GM19372 (cell line): ENCODE measurements around the gene DAPL1.

ENCODE experiments used
- ATAC-seq: cut with Tn5 transposase; IDR thresholded peaks from one replicate; pipeline ENCODE4 v1.9.1; 2021; ENCODE audit warnings: mild to moderate bottlenecking, low read depth, moderate library complexity; ENCODE audit not compliant: unreplicated experiment

DAPL1 gene, protein sequence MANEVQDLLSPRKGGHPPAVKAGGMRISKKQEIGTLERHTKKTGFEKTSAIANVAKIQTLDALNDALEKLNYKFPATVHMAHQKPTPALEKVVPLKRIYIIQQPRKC

DNA sequence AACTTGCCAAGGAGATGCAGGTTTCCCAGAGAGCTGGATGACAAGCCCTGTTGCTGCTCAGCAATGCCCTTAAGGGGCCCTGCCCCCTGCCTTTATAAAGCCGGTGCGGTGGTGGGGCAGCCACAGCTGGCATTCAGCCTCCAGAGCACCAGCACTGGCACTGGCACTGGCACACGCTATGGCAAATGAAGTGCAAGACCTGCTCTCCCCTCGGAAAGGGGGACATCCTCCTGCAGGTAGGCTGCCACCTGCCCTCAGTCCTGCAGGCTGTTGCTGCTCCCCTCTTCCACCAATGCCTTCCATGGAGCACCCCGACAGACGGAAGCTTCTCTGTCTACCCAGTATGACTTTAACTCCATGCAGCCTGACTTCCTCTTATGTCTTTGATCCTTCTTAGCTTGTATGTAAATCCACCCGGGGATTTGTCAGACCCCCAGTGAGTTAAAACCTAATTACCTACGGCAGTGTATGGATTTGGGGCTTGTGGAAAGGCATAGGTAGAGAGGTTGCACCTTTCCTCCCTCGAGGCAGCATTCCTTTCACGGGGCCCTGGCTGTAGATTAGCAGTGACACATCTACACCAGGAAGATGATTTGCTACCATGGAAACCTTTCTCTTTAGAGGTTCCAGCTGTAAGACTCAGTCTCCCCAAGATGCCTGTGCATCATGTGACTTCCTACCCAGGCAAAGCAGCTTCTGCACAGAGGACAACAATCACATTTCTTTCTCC, at the start of gene DAPL1:
Gene DAPL1 (plus strand): TSS at position 123 of the 730 bp plus-strand sequence. CDS start 56 bp downstream, at position 179.
- ATAC-seq: no peak

DNA sequence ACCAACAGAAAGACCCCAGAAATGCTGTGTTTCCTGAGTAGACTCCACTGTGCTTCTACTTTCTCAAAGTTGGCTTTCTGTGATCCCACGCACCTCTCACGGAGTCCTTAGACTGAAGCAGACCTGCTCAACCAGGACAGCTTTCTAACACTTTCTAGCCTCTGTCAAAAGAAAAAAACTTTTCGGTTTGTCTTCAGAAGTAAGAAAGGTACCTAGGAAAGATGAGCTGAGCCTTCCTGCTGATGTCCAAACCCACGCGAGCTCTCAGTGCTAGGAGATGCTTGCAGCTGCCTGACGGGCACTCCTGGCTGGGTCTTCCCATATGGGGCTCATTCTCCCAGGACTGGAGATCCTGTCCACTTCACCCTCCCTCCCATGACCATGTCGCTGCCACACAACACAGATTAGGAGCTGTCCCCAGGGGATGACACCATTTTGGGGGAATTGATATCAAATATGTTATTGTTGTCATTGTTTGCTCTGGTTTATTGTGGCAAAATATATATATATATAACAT, 49.2 kb upstream of the DAPL1 start:
- ATAC-seq: no peak

DNA sequence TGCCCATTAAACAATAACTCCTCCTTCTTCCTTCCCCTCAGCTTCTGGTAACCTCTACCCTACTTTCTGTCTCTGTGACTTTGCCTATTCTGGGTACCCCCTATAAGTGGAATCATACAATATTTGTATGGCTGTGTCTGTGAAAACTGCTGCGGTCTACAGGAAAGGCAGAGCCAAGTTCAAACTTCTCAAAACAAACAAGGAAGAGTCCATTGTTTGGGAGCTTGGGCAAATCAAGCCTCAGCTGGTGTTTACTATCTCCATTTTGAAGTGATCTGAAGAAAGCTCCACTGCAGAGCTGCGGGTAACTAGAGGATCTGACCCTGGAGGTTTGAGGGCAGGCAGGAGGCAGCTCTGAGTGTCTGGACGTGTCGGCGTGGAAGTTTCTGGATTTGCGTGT, 48.6 kb upstream of the DAPL1 start:
- no peak for ATAC-seq

DNA sequence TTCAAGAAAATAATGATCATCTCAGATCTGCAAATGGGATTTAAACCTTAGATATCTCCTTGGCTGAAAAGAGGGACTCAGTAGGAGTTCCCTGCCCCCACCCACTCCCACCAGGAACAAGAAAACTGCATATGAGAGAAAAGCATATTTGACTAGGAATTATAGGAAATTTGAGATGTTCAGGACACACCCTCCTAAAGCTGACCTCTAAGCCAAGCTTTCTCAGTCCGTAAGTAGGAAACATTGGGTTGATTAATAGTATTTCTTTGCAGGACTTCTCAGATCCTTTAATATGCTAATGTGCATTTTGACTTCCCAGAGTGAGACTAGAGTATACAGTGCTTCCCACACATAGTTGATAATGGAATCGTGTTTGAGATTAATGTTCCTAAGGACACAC, 47.8 kb upstream of the DAPL1 start:
- no peak for ATAC-seq

DNA sequence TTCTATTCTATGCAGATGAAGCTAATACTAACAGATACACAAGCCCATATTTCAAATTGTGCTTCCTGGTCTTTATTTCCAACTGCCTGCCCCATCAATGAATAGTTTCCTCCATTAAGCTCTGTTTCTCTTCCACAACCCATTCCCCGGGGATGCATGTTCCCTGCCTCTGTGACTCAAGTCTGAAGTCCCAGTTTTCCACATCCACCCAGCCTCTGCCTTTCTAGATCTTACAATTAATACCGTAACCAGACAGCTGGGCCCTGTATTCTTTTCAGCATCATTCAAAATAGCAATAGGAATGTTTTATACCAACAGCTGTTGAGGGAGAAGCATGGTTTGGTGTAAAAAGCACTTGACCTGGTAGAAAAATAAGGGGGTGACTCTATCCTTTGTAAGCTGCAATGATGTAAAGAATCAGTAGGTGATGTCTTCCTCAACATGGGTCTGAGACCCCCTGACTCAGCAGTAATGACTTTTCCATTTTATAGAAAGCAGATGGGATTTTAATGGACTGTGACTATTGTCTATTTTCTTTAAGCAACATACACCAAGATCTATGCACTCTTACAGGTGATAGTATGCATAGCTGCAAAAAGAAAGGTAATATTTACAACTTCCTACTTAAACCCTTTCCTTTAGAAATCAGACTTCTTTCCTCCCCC, 46.1 kb upstream of the DAPL1 start:
- ATAC-seq: no peak

DNA sequence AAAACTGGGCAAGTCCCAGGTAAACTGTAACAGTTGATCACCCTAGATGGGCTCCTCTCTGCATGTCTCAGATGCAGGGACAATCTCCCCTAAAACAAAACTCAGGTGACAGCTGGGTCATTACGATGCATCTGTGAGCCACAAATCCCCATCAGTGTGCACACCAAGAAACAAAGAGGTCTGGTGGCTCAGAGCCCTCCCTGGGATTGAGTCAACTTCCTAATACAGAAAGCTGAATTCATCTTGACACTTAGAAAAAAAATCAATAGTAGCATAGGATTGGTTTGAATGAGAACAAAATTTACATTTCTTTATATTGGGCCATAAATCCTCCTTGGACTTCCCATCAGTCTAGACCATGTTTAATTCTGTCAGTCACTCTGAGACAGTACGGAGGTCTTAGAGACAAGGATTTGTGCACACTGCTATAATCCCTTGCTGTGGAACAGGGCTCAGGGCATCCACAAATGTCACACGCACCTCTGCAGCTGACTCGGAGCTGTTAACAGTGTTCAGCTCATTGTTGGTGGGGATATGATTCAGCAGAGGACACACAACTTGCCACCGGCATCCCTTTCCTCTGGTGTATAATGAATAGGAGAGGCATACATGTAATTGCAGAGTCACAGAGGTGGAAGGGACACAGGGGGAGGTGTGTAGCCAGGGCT, 44.5 kb upstream of the DAPL1 start:
- no peak for ATAC-seq

DNA sequence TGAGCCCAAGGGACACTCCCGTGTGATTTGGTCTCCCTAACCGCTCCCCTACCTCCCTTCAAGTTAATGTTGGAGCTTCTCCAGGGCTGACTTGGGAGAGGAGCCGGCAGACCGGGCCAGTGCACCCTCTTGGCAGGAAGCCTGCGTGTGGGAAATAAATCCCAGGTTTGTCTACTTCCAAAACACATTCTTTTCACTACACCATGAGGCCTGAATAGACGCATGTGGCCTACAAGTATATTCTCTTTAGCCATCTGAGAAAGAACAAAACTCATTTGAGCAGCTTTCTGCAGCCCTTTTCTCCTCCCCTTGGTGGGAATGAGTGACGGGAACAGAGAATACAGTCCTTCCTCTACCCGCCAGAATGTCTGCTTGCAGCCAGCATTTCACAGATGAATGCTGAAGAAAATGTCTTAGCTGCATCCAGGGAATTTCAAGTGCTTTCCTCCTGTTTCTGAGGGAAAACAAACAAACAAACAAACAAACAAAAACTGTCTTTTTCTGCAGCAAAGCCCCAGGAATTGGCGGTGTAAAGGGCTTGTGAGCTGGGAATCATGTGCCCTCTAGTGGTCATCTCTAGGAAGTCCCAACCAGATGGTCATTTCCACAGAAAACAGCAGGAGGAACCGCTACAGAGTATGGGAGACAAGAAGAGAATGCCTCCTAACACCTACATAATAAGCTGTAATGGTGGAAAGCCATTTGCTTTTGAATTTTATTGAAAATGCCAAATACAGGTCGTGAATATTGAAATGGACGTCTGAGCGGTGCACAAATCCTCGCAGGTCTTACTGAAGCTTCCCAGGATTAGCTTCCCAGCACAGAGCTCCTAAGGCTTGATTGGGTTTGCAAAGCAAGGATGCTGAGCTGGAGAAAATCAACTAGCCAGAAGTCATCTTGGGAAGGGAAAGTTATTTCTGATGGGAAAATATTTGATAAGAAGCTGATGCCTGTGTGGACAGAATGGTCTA, 41.2 kb upstream of the DAPL1 start:
- peak; percentile 89 for ATAC-seq

DNA sequence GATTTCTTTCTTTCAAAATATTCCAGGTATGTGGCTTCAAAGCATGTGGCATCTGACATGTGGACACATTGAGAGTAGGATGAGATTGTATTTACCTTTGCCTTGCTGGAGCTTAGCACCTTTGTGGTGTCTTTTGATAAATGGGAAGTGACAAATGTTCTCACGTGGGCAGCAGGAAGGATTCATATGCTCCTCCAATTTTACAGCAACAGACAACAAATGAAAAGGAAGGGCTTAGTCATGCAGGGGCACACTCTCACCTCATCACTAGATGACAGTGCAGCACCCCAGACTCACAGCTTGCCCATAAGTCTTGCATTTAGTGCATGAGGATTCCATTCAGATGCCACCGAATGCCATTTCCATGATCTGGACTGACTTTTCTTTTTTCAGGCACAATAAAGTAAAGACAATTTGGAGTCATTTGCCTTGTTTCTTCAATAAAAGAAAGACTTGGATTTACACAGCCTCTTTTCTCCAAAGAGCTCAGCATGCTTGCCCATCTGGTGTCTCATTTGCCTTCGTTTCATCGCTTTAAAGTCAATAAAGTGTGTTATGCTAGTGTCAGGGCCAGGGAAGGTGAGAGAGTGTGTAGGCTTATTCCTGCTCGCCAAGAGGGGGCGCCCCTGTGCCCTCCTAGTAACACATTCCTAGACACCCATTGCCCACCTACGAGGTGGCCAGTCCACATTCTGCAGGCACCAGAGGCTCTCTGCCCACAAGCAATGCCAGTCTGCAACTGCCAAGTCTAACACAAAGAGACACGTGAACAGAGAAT, 39.6 kb upstream of the DAPL1 start:
- ATAC-seq: no peak

DNA sequence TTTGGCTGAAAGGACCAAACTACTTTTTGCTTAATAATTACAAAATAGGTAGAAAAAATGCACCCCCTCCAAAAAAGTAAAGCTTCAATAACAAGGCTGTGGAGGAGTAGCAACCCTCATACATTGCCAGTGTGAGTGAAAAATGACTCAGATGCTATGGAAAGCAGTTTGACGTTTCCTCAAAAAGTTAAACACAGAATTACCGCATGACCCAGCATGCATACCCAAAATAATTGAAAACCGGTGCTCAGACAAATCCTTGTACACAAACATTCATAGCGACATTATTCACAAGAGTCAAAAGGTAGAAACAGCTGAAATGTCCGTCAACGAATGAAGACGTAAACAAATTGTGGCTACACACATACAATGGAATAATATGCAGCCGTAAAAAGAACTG, 38.8 kb upstream of the DAPL1 start:
- no peak for ATAC-seq

DNA sequence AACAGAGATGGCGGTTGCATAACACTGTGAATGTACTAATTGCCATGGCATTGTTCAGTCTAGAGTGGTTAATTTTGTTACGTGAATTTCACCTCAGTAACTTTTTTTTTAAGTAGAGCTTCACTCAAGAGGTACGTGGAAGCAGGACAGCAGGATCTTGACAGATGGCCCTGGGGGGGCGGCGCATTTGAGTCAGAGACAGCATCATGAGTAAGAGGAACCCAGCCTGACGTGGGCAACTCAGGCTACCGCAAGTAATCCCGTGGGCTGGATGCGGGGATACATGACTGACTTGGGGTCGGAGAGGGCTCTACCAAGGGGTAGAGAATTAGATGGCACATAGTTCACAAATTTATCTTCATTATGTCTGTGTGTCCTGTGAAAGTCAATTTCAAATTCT, 38.1 kb upstream of the DAPL1 start:
- no peak for ATAC-seq

DNA sequence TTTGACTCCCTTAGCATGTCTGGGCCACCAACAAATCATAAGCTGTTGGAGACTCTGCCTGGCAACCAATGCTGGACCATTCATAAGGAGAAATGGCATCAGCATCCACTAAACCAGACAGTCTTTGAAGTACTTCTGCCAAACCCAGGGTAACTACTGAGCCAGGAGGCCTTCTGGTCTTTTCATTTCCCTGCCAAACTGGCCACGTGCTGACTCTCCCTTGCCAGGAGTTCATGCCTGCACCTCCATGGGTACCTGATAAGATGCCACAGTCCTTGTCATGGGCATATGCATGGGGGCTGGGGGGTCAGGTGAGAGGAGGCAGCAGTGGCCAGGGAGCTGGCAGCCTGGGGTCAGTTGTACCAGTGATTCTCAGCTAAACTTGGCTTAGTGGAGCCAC, 34.2 kb upstream of the DAPL1 start:
- no peak for ATAC-seq

DNA sequence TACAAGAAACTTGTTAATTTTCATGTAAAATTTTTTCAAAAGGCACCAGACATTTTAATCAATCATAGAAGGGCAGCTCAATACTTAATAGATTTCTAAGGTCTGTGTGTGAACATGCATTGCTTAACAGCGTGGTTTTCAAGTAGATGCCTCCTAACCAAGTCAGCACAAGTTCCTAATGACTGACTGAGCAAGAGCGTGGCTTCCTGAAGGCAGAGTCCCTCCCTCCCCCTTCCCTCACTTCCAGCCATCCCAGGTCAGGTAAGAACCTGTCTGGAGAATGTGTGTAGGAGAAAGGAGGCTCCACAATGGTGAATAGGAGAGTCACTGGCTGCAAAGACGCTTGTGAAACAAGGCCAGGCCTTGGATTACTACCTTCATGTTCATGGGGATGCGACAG, 33.5 kb upstream of the DAPL1 start:
- ATAC-seq: no peak

DNA sequence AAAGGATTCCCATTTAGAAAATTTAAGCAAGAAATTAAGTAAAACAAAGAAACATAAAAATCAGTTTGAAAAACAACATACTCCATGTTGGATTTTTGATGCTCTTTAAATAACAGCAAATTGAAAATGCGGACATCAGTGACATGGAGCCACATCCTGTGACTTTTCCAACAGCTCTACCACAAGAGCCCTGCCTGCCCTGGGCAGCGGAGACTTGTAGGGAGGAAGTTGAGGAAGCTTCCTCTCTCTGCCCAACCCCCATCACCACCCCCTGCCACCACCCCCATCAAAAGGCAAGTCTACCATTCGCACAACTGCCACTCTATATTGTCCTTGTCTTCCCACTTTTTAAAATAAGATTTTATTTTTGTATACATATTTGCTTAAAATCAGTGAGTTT, 32.8 kb upstream of the DAPL1 start:
- no peak for ATAC-seq

DNA sequence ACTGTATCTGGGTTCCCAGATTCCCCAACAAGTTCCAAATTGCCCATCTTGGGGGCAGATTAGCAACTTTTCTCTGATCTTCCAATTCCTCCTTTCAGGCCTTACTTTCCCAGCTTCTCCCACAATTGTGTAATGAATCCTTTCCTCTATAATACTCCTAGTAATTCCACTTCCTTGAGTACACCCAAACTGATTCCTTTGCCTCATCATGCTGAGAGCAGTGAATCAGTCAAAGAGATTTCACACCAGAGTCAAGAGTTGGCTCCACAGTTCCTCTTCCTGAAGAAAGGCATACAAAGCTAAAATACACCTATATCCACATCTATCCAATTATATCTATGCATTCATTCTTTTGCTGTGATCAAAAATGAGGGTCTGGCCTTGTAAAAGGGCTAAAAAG, 28.6 kb upstream of the DAPL1 start:
- no peak for ATAC-seq

DNA sequence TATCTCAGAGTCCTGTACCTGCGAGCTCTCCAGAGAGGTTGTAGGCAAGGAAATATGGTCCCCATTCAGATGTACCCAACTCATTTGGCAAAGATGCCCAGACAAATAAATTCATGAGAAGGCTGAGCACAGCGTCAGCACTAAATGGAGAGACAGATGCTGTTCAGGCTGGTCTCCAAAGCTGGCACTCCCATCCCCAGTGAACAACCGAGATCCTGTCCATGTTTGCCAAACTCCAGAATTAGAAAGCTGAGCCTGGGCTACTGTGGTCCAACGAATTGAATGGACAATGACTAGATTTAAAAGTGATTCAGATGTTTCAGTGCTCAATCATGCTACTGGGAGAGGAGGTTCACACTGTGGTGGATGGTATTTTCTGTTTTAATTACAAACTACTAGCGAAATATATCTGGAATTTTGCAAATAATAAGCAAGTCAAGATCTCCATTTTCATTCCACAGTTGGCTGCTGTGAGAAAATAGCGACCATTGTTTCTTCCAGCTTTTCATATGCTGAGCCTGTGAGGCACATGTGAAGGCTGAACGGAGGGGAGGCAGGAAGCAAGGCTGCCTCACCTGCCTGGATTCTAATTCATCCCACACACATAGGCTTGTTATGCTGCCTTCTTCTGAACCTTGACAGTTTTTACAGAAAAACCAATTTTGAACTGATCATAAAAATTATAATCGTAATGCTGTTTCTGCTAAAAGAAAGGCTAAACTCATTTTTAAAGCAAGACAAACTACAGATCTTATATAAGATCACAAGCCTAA, 22.6 kb upstream of the DAPL1 start:
- no peak for ATAC-seq

DNA sequence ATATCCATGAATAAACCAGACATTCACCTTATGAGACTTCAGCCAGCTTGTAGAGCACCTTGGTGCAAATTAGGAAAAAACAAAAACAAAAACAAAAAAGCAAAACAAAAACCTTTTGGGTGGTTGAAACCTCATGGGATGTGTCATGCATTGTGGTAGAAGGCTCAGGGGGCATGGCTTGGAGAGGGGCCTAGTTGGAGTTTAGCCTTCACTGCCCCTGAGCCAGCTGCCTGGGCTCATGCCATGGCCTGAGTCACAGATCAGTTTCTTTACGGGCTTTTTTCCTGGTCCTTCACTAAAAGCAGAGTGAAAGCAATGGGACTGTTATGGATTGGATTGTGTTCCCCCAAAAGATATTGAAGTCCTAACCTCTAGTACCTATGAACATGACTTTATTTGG, 22.0 kb upstream of the DAPL1 start:
- no peak for ATAC-seq

DNA sequence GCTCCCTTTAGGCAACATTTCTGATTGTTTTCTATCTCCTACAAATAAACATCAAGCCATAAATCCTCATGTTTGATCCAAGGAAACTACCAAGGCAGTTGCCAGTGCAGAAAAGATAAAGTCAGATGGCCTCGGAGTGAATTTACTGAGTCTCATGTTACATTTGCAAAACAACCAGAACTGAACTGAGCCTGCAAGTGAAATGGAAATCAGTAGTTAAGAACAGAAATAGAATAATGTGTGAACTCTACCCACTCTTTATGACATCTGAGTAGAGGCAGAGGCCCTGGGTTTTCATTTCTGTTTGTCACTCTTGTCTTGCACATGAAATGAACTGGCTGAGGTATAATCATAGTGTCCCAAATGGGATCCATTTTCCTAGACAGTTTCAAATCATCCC, 20.4 kb upstream of the DAPL1 start:
- ATAC-seq: no peak

DNA sequence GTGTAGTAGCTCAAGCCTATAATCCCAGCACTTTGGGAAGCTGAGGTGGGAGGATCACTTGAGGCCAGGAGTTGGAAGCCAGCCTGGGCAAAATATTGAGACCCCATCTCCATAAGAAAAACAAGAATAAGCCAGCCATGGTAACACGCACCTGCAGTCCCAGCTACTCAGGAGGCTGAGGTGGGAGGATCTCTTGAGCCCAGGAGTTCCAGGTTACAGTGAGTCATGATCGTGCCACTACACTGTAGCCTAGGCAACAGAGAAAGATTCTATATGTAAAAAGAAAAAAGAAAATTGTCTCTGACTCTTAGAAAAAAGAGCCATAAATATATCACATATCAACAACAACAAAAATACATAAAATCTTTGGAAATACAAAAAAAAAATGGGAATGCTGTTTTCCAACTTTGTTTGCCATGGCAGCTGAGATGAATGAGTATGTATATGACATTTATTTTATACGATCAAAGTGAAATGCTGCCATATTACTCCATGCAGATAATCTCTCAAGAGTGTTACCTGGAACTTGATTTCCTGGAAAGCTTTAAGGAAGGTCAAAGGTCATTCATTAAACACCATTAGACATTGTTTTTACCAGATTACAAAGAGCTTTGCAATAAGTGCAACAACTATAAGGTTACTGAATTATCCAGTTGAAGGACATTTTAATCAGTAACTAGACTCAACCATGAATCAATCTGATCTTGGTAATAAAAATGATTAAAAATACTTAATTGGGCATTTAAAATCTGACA, 19.7 kb upstream of the DAPL1 start:
- ATAC-seq: no peak
